Measurements from ENCODE around the gene CEP78.

CEP78 gene

DNA sequence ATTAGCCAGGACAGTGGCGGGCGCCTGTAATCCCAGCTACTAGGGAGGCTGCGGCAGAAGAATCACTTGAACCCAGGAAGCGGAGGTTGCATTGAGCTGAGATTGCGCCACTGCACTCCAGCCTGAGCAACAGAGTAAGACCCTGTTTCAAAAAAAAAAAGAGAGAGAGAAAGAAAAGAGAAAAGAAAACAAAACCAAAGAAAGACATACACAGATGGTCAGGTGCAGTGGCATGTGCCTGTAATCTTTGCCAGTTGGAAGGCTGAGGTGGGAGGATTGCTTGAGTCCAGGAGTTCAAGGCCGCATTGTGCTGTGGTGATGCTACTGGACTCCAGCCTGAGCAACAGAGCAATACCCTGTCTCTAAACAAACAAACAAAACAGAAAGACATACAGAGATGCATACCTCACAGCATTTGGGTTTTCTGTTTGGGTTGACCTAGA lies 51.1 kb downstream of the CEP78 start:
- Mint-ChIP-seq H3K27me3 (no peaks in the 10 kb centered on the region), H3K4me3 (no peak overlapping the region), H3K27ac (no peak overlapping the region), H3K9me3 (no peaks in the 10 kb centered on the region), H3K4me1 (no peaks in the 10 kb centered on the region), H3K36me3 (ENCODE audit: low read depth) (no peaks in the 10 kb centered on the region)
- DNase-seq (no peak), ATAC-seq (no peak)

DNA sequence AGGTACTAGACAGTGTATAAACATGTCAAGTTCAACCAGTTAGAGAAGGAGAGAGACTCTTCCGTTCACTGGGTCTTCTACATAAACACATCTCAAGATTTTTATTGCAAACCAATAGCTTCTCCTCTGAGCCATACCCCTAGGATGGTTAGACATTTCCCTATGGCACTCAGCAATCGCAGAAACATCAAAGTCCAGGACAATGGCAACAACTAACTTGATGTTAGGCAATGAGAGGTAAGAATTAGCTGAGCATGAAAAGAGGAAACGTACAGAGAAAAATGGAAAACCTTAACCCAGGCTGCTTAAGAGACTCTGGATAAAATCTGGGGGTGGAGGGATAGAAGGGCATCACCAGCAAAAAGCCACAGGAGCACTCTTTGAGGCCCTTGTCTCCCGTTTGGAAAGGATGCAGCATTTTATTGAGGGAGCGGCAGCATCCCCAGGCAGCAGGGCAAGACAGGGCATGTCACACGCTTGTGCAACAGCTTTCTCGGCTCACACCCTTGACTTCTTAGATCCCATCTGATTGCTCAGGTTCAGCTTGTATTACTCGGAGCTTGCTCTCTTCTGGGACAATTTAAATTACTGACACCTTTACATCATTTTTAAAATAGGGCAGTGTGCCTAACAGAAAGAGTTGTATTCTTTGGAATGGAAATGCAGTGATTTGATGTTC lies 52.5 kb downstream of the CEP78 start:
- no peak overlapping the region for H3K4me3 Mint-ChIP-seq
- DNase-seq: no peak
- no peaks in the 10 kb centered on the region for H3K36me3 Mint-ChIP-seq (ENCODE audit: low read depth)
- no peak overlapping the region for H3K27ac Mint-ChIP-seq
- H3K9me3 Mint-ChIP-seq: no peaks in the 10 kb centered on the region
- no peaks in the 10 kb centered on the region for H3K27me3 Mint-ChIP-seq
- peaks cover 10% of the 10 kb centered on the region for H3K4me1 Mint-ChIP-seq
- no peak for ATAC-seq

DNA sequence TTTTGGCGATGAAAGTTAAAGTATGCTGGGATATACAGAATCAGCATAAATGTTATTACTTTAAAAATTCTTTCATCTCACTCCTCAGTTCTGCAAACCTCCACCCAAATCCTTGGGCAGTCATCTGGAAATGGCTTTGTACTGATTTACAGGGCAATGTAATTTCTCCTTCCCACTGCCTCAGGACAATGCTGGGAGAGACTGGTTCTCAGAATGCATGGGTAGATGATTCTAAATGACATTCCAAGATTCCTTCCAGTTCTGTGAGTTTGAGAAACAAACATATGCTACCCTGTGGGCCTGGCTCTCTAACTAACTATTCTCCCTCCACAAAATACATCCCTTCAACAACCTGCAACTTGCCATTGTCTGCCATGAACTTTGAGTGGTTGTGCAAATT lies 53.6 kb downstream of the CEP78 start:
- no peaks in the 10 kb centered on the region for H3K27me3 Mint-ChIP-seq
- ATAC-seq: no peak
- H3K4me1 Mint-ChIP-seq: peaks cover 13% of the 10 kb centered on the region
- no peak for DNase-seq
- H3K9me3 Mint-ChIP-seq: no peaks in the 10 kb centered on the region
- H3K27ac Mint-ChIP-seq: no peak overlapping the region
- H3K36me3 Mint-ChIP-seq (ENCODE audit: low read depth): no peaks in the 10 kb centered on the region
- no peak overlapping the region for H3K4me3 Mint-ChIP-seq

- peaks cover 23% of the 10 kb centered on the region for H3K4me1 Mint-ChIP-seq
- H3K36me3 Mint-ChIP-seq (ENCODE audit: low read depth): no peaks in the 10 kb centered on the region
- DNase-seq (no peak), ATAC-seq (no peak)
- H3K9me3 Mint-ChIP-seq: no peaks in the 10 kb centered on the region
- H3K27me3 Mint-ChIP-seq: no peaks in the 10 kb centered on the region
- no peak overlapping the region for H3K4me3 Mint-ChIP-seq
- H3K27ac Mint-ChIP-seq: no peak overlapping the region
Measured at GRCh38 chr9:78291240-78291925, 55.5 kb downstream of the CEP78 start.

DNA sequence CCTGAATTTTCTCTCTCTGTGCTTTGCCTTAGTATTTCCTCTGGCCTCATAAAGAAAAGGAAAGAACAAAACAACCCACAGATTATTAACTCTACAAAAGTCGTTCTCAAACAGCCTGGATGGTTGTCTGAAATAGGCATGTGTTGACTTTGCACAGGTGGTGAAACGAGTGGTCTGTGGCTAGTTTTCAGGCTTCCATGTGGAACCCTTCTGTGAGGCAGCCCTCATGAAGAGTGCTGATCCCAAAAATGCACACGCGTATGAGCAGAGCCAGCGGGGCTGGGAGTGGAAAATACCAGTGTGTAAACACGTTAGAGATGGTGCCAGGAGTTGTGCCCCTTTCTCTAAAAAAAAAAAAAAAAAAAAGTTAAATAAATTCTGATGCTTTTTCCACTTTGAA lies 56.2 kb downstream of the CEP78 start:
- Mint-ChIP-seq H3K4me3 (no peak overlapping the region), H3K27me3 (no peaks in the 10 kb centered on the region), H3K4me1 (peaks cover 28% of the 10 kb centered on the region), H3K36me3 (ENCODE audit: low read depth) (peaks cover 2% of the 10 kb centered on the region), H3K9me3 (no peaks in the 10 kb centered on the region), H3K27ac (no peak overlapping the region)
- ATAC-seq (no peak), DNase-seq (no peak)

- Mint-ChIP-seq H3K4me3 (peak overlapping the region; percentile 48), H3K27ac (no peak overlapping the region), H3K27me3 (no peaks in the 10 kb centered on the region), H3K4me1 (peaks cover 32% of the 10 kb centered on the region), H3K36me3 (ENCODE audit: low read depth) (peaks cover 7% of the 10 kb centered on the region), H3K9me3 (no peaks in the 10 kb centered on the region)
- DNase-seq (peak; percentile 20), ATAC-seq (peak; percentile 40)
Measured at GRCh38 chr9:78292716-78293497, 57.0 kb downstream of the CEP78 start.

DNA sequence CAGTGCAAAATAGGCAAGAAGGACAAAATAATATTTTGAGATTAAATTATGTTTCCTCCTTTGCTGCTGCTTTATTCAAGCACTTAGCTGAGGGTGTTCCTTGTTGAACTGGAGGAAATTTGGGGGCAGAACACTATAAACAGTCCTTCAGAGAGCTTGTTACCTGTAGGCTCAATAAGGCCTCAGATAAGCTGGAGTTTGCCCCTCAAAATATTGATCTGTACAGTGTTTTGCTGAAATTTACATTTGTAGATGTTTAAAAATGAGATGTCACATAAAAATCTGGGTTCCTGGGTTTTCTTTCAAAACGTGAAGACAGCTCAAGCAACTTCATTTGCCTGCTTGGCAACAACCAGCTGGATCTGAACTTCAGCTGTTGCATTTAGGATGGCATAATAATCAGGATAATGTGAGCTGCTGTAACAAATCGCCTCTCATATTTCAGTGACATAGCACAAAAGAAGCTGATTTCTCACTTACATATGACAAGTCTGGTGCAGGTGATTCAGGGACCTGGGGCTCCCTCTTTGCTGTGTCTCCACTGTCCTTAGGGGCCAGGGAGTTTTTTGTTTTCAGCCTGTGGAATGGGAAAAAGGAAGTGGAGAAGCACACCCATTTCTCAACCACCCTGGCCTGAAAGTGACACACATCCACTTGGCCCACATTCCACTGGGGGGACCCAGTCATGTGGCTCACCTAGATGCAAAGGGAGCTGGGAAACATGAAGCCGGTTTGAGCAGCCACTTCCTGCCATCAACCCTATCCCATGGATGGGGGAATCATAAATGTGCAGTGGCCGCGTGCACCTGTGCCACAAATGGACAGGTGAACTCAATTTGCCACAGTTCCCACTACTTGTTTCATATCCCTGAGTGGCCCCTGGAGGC lies 58.7 kb downstream of the CEP78 start:
- Mint-ChIP-seq H3K9me3 (no peaks in the 10 kb centered on the region), H3K36me3 (ENCODE audit: low read depth) (peaks cover 16% of the 10 kb centered on the region), H3K4me3 (no peak overlapping the region), H3K4me1 (peaks cover 41% of the 10 kb centered on the region), H3K27me3 (no peaks in the 10 kb centered on the region), H3K27ac (no peak overlapping the region)
- DNase-seq (no peak), ATAC-seq (no peak)

GRCh38 chr9:78295177-78295575 lies 59.3 kb downstream of the CEP78 start:
- Mint-ChIP-seq H3K9me3 (no peaks in the 10 kb centered on the region), H3K27ac (no peak overlapping the region), H3K36me3 (ENCODE audit: low read depth) (peaks cover 22% of the 10 kb centered on the region), H3K4me3 (no peak overlapping the region), H3K4me1 (peaks cover 44% of the 10 kb centered on the region), H3K27me3 (no peaks in the 10 kb centered on the region)
- no peak for DNase-seq
- ATAC-seq: no peak

DNA sequence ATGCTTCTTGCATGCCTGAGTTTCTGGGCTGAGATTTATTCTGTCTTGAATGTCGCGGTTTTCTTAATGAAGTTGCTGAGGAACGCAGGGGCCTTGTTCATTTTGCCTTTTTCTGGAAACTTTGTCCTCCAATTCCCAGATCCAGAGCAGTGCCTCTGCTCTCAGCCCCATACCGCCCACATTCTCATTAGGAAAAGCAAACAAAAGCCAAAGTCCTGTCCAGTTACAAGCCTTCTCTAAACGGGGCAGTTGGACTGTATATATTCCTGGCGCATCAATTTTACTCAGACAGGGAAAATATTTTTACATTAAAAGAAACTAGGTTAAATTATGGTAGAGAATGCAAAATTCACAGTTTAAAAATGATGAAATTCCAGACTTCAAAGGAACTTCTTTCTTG lies 59.9 kb downstream of the CEP78 start:
- H3K4me1 Mint-ChIP-seq: peaks cover 44% of the 10 kb centered on the region
- H3K4me3 Mint-ChIP-seq: peak overlapping the region; percentile 17
- peaks cover 26% of the 10 kb centered on the region for H3K36me3 Mint-ChIP-seq (ENCODE audit: low read depth)
- ATAC-seq: no peak
- peak overlapping the region; percentile 94 for H3K27ac Mint-ChIP-seq
- H3K27me3 Mint-ChIP-seq: no peaks in the 10 kb centered on the region
- no peak for DNase-seq
- H3K9me3 Mint-ChIP-seq: no peaks in the 10 kb centered on the region

DNA sequence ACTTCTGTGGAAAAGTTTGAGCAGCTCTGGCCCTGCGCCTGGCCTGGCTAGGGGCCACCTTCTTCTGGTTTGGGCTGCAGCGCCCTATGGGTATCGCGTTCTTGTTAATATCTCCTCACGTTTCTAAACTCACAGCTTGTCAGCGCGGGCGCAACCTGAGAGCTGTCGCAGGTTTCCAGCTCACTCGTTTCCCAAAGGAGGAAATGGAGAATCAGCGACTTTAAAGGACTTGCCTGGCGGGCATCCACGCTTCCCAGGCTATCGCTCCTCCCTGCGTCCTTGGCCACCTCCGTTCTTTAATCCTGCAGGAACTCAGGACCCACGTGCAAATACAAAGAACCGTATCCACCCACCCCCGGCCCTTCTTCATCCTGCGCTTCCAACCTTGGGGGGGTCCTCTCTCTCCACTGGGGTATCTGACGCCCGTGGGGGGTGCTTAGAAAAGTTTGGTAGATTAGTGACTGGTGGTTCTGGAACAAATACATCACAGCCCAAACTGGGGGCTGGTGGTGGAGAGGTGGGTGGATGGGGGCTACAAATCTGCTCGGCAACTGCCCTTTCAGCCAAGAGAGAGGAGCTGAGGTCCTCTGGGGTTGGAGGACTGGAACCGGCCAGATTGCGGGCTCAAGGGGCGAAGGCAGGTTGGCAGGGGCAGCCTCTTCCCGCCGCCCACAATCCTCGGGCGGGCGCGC lies 60.5 kb downstream of the CEP78 start:
- no peaks in the 10 kb centered on the region for H3K27me3 Mint-ChIP-seq
- H3K4me1 Mint-ChIP-seq: peaks cover 44% of the 10 kb centered on the region
- DNase-seq (peak; percentile 31), ATAC-seq (no peak)
- peak overlapping the region; percentile 91 for H3K4me3 Mint-ChIP-seq
- H3K36me3 Mint-ChIP-seq (ENCODE audit: low read depth): peaks cover 27% of the 10 kb centered on the region
- H3K9me3 Mint-ChIP-seq: no peaks in the 10 kb centered on the region
- peak overlapping the region; percentile 94 for H3K27ac Mint-ChIP-seq

DNA sequence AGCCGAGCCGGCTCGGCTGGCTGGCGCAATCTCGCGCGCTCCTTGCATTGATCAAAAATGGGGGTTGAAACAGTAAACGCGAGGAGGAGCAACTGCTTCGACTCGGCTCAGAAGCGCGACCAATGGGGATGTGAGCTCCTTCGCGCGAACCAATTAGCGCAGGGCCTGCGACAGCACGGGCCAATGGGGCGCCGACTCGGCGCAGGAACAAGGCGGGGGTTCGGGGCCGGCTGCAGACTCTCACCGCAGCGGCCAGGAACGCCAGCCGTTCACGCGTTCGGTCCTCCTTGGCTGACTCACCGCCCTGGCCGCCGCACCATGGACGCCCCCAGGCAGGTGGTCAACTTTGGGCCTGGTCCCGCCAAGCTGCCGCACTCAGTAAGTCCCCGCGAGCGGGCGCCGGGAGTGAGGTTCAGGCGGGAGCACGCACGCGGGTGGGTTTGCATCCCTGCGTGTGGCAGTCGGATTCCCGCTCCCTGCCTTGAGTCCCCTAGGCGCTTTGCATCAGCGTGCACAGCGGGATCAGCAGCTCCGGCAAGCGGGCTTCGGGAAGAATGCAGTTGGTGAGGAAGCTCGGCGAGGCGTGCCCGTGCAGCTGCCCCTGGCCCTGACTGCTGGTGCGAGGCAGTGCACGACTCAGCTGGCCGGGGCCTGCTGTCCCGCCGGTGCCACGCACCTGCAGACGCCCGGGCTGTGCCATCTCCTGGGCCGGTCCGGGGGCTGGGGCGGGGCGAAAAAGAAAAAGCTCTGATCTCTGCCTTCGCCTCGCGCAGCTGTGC lies 61.2 kb downstream of the CEP78 start, which contains the start of gene PSAT1:
PSAT1 (plus strand) TSS at position 233 of the 779 bp plus-strand sequence; CDS start at position 319, 86 bp downstream.
- Mint-ChIP-seq H3K36me3 (ENCODE audit: low read depth) (peaks cover 34% of the 10 kb centered on the region), H3K27me3 (no peaks in the 10 kb centered on the region), H3K27ac (peak within 1 kb of the TSS; percentile 94), H3K4me3 (peak within 1 kb of the TSS; percentile 91), H3K4me1 (peaks cover 46% of the 10 kb centered on the region), H3K9me3 (no peaks in the 10 kb centered on the region)
- peak; percentile 96 for ATAC-seq
- DNase-seq: peak; percentile 87

GRCh38 chr9:78297672-78297961 lies 61.7 kb downstream of the CEP78 start:
- no peak for DNase-seq
- Mint-ChIP-seq H3K4me1 (peaks cover 43% of the 10 kb centered on the region), H3K27ac (peak overlapping the region; percentile 94), H3K27me3 (no peaks in the 10 kb centered on the region), H3K4me3 (peak overlapping the region; percentile 91), H3K36me3 (ENCODE audit: low read depth) (peaks cover 37% of the 10 kb centered on the region), H3K9me3 (no peaks in the 10 kb centered on the region)
- peak; percentile 38 for ATAC-seq

DNA sequence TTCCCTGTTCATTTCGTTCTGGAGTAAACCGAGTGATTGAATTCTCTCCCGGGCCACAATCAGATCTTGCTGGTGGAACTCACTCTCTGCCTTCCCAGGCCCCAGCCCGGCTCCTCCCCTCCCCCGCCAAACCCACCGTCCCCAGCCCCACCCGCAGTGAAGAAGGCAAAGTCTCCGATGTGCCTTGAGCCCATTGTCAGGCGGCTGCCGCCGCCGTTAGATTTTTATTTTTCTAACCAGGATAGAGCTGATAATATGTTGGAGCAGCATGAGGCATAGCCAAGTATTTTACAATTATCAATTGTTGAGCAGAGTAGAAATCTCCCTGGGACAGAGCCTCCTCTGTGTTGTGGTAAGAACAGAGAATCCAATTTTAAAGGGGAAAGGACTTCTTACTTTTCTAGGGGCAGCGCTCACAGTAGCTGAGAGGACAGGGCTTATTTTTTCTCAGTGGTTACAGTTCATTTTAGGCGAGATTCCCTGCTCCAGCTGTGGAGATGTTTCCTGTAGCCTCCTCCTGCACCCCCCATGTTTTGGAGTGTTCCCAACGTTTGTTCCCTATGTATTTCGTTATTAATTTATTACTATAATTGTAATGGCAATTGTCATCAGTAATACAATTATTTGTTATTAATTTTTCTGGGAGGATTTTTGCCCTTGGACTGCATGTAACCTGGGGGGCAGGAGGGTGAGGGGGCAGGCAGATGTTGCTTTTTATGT lies 62.3 kb downstream of the CEP78 start:
- DNase-seq (no peak), ATAC-seq (no peak)
- peaks cover 37% of the 10 kb centered on the region for H3K4me1 Mint-ChIP-seq
- no peaks in the 10 kb centered on the region for H3K27me3 Mint-ChIP-seq
- H3K9me3 Mint-ChIP-seq: no peaks in the 10 kb centered on the region
- H3K4me3 Mint-ChIP-seq: peak overlapping the region; percentile 91
- peak overlapping the region; percentile 94 for H3K27ac Mint-ChIP-seq
- peaks cover 38% of the 10 kb centered on the region for H3K36me3 Mint-ChIP-seq (ENCODE audit: low read depth)

All from activated naive CD8-positive, alpha-beta T cell treated with anti-CD3 and anti-CD28 coated beads, Interleukin-2, amount 50 U/mL, for 24 hours (primary cell).